ENCODE data around the gene TDRD3. TPM values are rescaled to one million over a fixed set of nuclear protein-coding genes. Genes with fewer than 3 reads are reported as not detected.
"Not testable (repeated sequence)": the region's sequence is repeated elsewhere in the genome, so short reads cannot be mapped to it uniquely, and the experiment has no call there.

TDRD3 gene
- polyA plus RNA-seq, 1 experiment, result 10.8 TPM

- TF ChIP-seq, protein P1, sequence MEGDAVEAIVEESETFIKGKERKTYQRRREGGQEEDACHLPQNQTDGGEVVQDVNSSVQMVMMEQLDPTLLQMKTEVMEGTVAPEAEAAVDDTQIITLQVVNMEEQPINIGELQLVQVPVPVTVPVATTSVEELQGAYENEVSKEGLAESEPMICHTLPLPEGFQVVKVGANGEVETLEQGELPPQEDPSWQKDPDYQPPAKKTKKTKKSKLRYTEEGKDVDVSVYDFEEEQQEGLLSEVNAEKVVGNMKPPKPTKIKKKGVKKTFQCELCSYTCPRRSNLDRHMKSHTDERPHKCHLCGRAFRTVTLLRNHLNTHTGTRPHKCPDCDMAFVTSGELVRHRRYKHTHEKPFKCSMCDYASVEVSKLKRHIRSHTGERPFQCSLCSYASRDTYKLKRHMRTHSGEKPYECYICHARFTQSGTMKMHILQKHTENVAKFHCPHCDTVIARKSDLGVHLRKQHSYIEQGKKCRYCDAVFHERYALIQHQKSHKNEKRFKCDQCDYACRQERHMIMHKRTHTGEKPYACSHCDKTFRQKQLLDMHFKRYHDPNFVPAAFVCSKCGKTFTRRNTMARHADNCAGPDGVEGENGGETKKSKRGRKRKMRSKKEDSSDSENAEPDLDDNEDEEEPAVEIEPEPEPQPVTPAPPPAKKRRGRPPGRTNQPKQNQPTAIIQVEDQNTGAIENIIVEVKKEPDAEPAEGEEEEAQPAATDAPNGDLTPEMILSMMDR (IDR thresholded peaks at IDR 0.05; ENCODE audit: low read depth, low read length), result no peak
- Histone ChIP-seq H3K27ac (ENCODE audit: low read depth, low read length) (no peak overlapping the region), H3K4me3 (ENCODE audit: low read depth, low read length) (no peak overlapping the region), H3K9me3 (ENCODE audit: control insufficient read depth, insufficient read depth, low read length) (no peaks in the 10 kb centered on the region; the same call in 1 of the 2 replicates), H3K27me3 (ENCODE audit: control insufficient read depth, insufficient read depth, low read length) (no peaks in the 10 kb centered on the region)
- CTCF ChIA-PET, result no interaction called here
- POLR2A ChIA-PET, result no interaction called here
- DNase-seq (ENCODE audit: low read depth, low spot score), result no peak
Measured at GRCh38 chr13:60402022-60402421, 5.0 kb downstream of the TDRD3 start.

DNA sequence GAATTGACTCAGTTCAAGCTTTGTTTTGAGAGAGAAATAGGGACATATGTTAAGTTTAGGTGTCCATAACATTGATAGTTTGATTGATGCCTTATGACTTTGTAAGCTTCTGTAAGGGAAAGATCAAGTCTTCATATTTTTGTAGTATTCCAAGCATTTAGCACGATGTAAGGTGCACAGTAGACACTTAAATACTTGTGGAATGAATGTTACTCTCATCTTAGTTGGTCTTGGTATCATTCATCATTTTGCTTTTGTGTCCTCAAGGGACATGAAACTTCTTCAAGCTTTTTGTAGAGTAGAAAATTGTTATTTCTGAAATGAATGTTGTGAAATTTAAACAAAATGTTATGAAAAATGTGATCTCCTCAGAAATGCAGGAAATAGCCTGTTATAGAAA lies 10.1 kb downstream of the TDRD3 start:
- POLR2A ChIA-PET, result no interaction called here
- Histone ChIP-seq H3K9me3 (ENCODE audit: control insufficient read depth, insufficient read depth, low read length) (no peaks in the 10 kb centered on the region; the same call in none of the 2 replicates), H3K27ac (ENCODE audit: low read depth, low read length) (no peak overlapping the region), H3K27me3 (ENCODE audit: control insufficient read depth, insufficient read depth, low read length) (no peaks in the 10 kb centered on the region), H3K4me3 (ENCODE audit: low read depth, low read length) (no peak overlapping the region)
- DNase-seq (ENCODE audit: low read depth, low spot score), result no peak
- CTCF ChIA-PET, result interaction anchor here (1.2 to 2.5 kb wide), 2 partner anchors 11 to 42 kb away, joined by 5 to 10 read pairs; partner anchors contain the start of gene TDRD3
- TF ChIP-seq, protein P1 (IDR thresholded peaks at IDR 0.05; ENCODE audit: low read depth, low read length), result no peak

DNA sequence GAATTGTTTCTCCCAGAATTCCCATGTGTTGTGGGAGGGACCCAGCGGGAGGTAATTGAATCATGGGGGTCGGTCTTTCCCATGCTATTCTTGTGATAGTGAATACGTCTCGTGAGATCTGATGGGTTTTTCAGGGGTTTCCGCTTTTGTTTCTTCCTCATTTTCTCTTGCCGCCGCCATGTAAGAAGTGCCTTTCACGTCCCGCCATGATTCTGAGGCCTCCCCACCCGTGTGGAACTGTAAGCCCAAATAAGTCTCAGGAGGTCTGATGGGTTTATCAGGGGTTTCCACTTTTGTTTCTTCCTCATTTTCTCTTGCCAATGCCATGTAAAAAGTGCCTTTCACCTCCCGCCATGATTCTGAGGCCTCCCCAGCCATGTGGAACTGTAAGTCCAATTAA lies 10.8 kb downstream of the TDRD3 start:
- H3K27me3 ChIP-seq (ENCODE audit: control insufficient read depth, insufficient read depth, low read length); DNase-seq (ENCODE audit: low read depth, low spot score); H3K27ac ChIP-seq (ENCODE audit: low read depth, low read length); POLR2A ChIA-PET; H3K9me3 ChIP-seq (ENCODE audit: control insufficient read depth, insufficient read depth, low read length); H3K4me3 ChIP-seq (ENCODE audit: low read depth, low read length): not testable (repeated sequence)
- CTCF ChIA-PET, result interaction anchor here (1.2 to 2.5 kb wide), 2 partner anchors 12 to 41 kb away, joined by 5 to 10 read pairs; partner anchors contain the start of gene TDRD3

DNA sequence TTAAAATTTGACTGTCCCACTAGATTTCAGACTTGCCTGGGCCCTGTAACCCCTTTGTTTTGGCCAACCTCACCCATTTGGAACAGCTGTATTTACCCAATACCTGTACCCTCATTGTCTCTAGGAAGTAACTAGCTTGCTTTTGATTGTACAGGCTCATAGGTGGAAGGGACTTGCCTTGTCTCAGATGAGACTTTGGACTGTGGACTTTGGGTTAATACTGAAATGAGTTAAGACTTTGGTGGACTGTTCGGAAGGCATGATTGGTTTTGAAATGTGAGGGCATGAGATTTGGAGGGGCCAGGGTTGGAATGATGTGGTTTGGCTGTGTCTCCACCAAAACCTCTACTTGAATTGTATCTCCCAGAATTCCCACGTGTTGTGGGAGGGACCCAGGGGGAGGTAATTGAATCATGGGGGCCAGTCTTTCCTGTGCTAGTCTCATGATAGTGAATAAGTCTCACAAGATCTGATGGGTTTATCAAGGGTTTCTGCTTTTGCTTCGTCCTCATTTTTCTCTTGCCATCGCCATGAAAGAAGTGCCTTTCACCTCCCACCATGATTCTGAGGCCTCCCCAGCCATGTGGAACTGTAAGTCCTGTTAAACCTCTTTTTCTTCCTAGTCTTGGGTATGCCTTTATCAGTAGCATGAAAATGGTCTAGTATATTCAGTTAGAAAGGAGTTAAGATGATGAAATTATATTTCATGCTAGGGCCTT lies 12.7 kb downstream of the TDRD3 start:
- H3K27me3 ChIP-seq (ENCODE audit: control insufficient read depth, insufficient read depth, low read length); DNase-seq (ENCODE audit: low read depth, low spot score); H3K27ac ChIP-seq (ENCODE audit: low read depth, low read length); H3K9me3 ChIP-seq (ENCODE audit: control insufficient read depth, insufficient read depth, low read length); CTCF ChIA-PET; H3K4me3 ChIP-seq (ENCODE audit: low read depth, low read length); POLR2A ChIA-PET: not testable (repeated sequence)

- TF ChIP-seq, protein P1 (IDR thresholded peaks at IDR 0.05; ENCODE audit: low read depth, low read length), result no peak
- ChIA-PET POLR2A (no interaction called here), CTCF (interaction anchor here (2.3 kb wide), 1 partner anchor 13 kb away, joined by 10 read pairs; the partner anchor contains the start of gene TDRD3)
- Histone ChIP-seq H3K27me3 (ENCODE audit: control insufficient read depth, insufficient read depth, low read length) (no peaks in the 10 kb centered on the region), H3K9me3 (ENCODE audit: control insufficient read depth, insufficient read depth, low read length) (no peaks in the 10 kb centered on the region; the same call in none of the 2 replicates), H3K4me3 (ENCODE audit: low read depth, low read length) (no peak overlapping the region), H3K27ac (ENCODE audit: low read depth, low read length) (no peak overlapping the region)
- no peak for DNase-seq (ENCODE audit: low read depth, low spot score)
Measured at GRCh38 chr13:60410299-60410698, 13.3 kb downstream of the TDRD3 start.

DNA sequence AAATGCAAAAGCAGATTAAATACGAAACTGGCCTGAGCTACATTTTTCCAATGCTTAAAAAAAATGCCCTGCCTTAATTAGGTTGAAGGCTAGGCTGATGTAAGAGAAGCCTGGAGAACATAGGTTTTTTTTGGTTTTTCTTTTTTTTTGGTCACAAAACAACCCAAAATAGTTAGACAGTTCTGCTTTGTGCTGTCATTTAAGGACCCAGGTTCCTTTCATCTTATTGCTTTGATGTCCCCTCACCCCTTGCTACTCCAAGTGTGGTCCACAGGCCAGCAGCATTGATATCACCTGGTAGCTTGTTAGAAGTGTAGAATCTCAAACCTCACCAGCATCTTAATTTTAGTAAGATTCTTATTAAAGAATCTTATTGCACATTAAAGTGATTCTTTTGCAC lies 14.4 kb downstream of the TDRD3 start:
- Histone ChIP-seq H3K27ac (ENCODE audit: low read depth, low read length) (no peak overlapping the region), H3K9me3 (ENCODE audit: control insufficient read depth, insufficient read depth, low read length) (no peaks in the 10 kb centered on the region; the same call in none of the 2 replicates), H3K27me3 (ENCODE audit: control insufficient read depth, insufficient read depth, low read length) (no peaks in the 10 kb centered on the region), H3K4me3 (ENCODE audit: low read depth, low read length) (no peak overlapping the region)
- no peak for DNase-seq (ENCODE audit: low read depth, low spot score)
- POLR2A ChIA-PET, result no interaction called here
- TF ChIP-seq, protein P1 (IDR thresholded peaks at IDR 0.05; ENCODE audit: low read depth, low read length), result no peak
- CTCF ChIA-PET, result interaction anchor here (1.5 to 2.3 kb wide), 2 partner anchors 14 to 20 kb away, joined by 3 to 10 read pairs; partner anchors contain the start of gene TDRD3
